Activated CD4-positive, alpha-beta T cell treated with anti-CD3 and anti-CD28 coated beads for 4 hours (primary cell): ENCODE data around the gene TRAF1.
"Not testable (repeated sequence)": the region's sequence is repeated elsewhere in the genome, so short reads cannot be mapped to it uniquely, and the experiment has no call there.

ENCODE experiments used
- DNase-seq, 2 donors: peaks; one replicate each; pipeline ENCODE4 v3.0.0-alpha.2; 2020

TRAF1 gene, protein sequence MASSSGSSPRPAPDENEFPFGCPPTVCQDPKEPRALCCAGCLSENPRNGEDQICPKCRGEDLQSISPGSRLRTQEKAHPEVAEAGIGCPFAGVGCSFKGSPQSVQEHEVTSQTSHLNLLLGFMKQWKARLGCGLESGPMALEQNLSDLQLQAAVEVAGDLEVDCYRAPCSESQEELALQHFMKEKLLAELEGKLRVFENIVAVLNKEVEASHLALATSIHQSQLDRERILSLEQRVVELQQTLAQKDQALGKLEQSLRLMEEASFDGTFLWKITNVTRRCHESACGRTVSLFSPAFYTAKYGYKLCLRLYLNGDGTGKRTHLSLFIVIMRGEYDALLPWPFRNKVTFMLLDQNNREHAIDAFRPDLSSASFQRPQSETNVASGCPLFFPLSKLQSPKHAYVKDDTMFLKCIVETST

DNA sequence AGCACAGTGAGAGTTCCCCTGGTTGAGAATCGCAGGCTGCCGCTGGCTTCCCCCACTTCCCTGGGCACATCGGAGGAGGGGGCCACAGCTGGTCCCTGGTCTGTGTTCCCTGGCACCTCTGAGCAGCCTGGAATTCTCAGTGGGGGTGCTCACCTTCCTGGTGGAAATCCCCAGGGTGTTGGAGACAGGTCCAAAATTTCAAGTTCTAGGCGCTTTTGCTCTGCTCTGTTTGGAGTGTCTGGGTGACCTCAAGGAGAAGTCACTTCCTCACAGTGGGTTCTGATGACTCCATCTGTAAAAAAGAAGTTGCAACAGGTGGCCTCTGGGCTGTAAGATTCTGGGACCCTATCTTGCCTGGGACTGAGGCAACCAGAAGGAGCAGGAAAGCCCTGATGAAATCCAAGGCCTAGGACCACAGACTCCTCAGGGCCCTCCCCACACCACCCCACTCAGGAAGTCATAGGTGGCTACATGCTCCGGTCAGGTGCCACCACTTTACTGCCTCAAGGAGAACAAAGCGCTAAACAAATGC is at the start of gene TRAF1:
TRAF1 (minus strand) TSS at position 400 of the 532 bp plus-strand sequence. CDS start 721 bp downstream, outside the sequence.
- DNase-seq = no peak

DNA sequence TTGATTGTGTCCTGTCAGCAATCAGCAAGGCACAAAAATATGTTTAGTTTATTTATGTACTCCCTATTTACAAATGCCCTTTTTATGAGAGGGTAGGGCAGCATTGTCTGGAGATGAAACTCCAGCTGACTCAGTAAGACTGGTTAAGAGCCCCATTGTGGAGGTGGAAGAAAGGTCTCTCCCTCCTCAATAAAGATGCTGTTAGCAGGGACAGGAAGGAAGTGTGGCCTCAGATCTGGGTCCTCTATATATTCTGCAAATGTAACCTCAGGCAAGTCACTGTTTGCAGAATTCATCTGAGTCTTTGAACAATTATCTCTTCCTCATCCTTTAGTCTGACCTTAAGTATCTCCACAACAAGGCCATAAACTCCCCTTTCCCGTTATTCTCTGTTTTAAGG is 48.3 kb upstream of the TRAF1 start:
- no peak for DNase-seq

DNA sequence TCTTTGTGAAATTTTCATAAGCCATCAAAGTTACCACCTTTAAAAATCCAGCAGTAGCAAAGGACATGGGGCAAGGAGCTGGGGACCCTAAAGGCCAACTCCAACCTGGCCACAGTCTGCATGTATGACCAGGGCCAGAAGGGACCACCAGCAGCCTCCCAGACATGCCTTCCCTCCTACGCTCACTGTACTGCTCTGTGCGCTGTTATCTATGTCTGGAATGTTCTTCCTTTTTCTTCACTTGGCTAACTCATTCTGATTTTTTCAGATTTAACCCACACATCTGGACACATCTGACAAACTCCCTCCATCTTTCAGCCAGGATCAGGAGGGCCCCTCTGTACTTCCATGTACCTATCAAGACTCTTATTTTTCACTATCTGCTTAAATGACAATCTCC is 47.6 kb upstream of the TRAF1 start:
- DNase-seq = no peak

DNA sequence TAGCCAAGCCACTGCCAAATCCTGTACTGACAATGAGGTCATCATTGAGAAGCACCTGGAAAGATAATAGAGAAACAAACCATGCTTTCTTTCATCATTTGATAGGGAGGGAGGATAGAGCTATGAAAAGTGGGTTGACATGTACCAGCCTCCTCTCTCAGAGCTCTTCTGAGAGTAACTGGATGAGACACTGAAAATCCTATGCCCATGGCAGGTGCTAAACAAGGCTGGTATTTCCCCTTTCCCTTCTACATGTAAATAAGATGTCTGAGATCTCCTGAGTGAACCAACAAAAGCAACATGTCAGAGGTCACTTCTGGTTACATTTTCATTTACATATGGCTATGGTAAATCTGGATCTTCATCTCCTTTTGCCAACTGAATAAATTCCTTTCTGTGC is 45.3 kb upstream of the TRAF1 start:
- no peak for DNase-seq

DNA sequence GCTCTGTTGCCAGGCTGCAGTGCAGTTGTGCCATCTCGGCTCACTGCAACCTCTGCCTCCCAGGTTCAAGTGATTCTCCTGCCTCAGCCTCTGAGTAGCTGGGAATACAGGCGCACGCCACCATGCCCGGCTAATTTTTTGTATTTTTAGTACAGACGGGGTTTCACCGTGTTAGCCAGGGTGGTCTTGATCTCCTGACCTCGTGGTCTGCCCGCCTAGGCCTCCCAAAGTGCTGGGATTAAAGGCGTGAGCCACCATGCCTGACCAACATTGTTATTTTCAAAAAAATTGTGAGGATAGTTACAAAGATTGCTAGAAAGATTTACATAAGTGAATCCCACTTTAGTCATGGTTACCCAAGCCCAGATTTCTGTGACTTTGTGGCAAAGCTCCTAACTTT is 44.9 kb upstream of the TRAF1 start:
- not testable (repeated sequence) for DNase-seq

DNA sequence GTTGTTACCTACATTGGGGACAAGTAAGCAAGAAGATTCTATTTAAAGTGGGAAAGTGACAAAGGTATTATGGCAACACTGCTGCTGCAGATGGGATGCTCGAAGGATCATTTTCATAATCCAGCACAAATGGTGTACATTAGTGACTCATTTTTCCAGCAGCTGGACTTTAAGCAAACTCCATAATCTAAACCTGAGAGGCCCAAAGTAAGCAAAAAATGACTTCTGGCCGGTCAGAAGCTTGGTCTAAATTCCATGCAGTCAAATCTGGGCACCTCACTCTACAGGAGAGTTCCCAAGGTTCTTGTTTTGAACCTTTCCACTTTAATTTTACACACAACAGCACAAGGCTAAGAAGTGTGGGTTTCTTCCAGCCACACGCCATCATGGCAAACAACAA is 43.6 kb upstream of the TRAF1 start:
- DNase-seq = no peak

DNA sequence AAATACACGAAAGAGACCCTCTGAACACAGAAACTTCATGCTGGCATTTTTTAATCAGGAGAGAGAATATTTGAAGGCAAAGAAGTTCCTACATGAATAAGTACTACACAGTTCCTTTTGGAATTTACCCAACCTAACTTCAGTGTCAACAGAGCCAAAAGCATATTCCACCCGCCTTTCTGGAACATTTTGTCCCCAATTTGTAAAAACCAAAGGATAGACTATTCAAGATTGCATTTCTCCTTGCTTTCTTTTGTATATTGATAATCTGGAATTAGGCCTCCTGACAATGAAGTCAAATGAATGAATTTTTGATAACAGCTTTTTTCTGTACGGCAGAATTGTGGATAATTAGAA is 39.4 kb upstream of the TRAF1 start:
- DNase-seq = no peak

DNA sequence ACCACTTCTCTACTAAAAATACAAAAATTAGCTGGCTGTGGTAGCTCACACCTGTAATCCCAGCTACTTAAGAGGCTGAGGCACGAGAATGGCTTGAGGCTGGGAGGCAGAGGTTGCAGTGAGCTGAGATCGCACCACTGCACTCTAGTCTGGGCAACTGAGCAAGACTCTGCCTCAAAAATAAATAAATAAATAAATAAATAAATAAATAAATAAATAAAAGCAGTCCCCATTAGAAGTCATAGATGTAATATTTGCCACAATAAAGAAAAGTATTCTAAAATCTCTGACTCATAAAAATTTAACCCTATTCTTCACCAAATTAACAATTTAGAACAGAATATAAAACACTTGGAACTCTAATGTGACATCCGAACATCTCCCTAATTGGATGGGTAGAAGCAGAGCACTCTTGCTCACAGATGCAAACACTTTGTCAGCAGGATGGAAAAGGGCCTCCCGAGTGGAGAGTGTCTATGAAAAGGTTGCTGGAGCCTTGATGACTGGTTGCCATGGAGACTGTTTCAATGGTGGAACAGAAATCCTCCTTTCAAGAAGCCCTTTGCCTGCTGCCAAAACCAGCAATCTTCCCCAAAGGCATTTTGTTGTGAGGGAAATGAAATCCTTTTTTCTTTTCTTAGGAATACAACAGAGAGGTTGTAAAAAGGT is 38.9 kb upstream of the TRAF1 start:
- no peak for DNase-seq

DNA sequence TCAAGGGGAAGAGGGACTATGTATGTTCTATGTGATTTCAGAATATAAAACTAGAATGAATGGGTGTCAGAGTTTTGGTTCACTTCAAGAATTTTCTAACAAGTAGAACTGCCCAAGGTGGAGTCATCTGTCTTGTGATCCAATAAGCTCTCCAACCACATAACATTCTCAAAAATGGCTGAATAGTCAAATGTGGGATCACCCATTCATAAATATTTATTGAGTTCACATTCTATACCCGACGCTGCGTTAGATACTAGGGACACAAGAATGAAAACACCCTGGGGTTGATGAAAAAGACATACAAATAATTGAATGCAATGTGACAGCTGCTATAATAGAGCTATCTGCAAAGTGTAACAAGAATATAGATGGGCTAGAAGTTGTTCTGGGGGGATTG is 35.3 kb upstream of the TRAF1 start:
- no peak for DNase-seq

DNA sequence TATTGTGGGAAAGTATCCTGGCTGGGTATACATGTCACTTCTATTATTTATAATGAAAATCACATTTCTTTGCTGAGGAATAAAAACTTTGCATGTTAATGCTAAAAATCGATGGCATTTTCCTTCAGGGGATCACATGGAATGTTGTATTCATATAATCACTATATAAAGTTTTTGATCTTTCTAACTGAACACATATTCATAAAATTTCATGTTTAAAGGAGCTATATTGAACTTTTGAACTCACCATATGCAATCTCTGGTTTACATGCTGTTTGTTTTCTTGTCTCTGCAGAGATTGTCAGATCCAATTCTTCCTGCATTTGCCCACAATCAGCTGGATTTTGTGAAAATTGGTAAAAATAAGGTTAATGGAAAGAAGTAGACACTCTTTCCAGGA is 33.4 kb upstream of the TRAF1 start:
- DNase-seq = no peak

DNA sequence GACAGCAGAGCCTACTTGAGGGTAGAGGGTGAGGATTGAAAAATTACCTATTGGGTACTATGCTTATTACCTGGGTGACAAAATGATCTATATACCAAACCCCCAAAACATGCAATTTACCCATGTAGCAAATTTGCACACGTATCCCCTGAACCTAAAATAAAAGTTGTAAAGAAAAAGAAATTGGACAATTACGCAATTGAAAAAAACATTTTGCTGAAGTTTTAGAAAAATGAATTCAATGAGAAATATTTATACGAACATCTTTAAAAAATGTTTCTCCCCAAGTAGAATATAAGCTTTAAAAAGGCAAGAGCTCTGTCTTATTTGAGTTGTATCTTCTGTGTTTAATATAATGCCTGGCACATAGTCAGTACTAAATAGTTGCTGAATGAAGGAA is 30.3 kb upstream of the TRAF1 start:
- DNase-seq = no peak

DNA sequence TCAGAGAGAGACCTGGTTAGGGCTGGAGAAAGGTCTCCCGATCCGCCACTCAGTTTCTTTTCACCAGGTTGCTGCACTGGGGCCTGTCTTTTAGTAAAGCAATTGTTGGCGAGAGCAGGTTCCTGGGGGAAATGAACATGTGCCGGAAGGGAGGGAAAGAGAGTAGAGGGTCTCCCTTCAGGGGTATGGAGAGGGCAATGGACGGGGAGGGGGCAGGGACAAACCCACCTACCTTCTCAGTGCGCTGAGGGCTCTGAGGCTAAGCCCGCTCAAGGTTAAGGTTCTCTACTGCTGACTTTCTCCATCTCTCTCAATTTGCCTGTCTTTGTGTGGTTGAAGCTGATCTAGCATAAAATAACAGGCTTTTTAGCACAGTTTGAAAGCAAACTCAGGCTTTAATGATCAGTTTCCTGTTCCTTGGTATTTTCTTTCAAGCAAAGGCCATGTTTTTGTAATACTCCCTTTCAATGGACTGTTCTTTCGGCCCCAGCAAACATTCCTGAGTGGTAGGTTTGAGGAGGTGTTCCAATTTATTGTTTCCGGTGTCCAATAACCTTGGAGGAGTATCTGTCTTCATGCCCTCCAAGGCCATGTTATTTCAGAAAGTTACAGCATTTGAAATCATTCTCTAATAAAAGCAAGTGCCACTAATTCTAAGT is 25.5 kb upstream of the TRAF1 start:
- no peak for DNase-seq

DNA sequence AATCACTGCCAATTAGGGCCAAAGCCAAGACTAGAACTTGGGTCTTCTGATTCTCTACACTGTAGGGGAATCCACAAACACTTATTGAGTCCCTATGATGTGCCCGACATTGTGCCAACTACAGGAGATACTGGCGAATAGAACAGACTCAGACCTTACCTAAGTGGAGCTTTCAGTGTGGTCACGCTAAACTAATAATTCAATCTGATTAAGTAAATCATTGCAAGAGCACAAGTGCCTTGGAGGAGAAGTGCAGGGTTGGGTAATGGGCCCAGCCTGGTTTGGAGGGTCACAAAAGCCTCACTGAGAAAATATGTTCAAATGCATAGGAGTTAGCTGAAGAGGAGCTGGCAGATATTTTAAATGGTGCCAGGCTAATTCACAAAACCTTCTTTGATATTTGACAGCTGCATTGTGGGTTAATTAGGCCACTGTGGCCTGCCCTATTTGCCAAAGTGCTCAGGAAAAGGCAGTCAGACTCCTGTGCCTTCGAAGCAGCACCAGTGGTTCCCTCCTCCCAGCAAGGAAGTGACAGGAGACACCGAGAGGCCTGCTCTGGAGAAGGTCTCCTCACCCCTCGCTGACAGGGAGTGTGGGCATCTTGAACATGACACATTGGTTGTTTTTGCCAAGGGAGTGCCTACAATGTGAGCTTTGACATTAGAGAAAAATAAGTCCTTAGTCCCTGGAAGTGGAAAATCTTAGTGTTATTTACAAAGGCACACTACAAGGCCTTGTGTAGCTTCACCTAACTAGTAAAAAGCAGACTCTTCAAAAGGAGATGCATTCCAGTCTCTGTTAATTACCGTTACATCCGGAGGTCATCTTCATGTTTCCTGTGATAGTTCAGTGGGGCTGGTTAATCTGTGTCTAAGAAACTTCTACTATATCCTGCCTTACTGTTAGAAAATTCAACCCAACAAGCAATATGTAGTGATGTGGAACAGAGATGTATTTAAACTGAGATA is 24.1 kb upstream of the TRAF1 start:
- no peak for DNase-seq

DNA sequence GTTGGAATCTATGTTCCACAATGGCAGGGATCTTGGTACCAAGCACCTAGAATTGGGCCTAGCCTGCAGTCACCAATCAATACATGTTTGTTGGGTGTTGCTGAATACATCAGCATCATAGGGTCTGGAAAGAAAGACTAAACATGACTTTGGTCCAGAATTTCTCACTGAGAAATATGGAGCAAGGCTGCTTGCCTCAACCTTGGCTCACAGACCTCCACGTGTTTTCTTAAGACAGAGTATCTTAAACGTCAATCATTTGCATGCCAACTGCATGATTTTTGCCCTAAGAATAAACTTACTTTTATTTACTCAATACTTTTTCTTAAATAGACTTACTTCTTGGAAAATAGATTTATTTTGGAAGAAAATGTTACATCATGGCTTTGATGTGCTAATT is 22.7 kb upstream of the TRAF1 start:
- no peak for DNase-seq

DNA sequence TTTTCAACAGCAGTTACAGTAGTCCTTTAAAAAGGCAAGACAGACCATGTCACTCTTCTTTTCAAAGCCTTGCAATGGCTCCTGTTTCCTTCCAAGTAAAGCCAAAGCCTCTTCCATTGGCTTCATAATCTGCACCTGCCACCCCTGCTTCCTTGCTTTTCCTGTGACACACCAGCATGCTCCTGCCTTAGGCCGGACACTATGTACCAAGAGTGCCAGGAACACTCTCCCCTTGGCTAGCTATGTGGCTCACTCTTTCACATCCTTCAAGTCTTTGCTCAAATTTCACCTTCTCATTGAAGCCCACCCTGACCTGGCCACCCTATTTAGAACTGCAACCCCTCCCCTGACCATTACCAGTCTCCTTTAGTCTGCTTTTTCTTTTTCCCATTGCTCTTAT is 22.2 kb upstream of the TRAF1 start:
- no peak for DNase-seq

DNA sequence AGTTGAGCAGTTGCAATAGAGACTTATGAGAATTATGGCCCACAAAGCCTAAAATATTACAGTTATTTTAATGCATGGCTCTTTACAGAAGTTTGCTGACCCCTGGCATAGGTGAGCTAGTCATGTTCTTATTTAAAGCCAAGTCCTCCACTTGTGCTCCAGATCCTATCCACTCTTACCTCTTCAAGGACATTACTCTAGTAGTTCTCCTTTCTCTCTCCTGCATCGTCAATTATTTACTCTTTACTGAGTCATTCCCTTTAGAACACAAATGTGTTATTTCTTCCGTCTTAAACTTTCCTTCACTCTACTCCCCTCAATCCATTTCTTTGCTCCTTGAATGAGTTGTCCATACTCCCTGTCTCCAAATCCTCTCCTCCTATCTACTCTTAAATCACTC is 20.6 kb upstream of the TRAF1 start:
- no peak for DNase-seq

DNA sequence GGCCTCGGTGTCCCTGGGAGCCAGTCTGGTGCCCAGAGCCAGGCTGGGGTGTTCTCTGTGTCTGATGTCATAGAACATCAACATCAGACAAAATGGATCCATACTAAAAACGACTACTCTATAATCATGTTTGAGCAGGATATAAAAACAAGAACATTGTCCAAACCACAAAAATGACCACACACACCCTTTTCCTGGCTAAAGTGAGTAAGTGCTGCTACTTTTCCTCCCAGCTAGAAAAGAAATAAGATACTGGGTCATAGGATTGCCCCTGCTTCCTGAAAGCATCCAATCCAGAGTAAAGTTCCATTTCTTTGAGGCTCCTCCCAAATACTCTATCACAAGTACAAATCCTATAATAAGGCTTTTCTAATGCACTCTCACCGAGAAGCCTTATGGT is 19.7 kb upstream of the TRAF1 start:
- DNase-seq = no peak

DNA sequence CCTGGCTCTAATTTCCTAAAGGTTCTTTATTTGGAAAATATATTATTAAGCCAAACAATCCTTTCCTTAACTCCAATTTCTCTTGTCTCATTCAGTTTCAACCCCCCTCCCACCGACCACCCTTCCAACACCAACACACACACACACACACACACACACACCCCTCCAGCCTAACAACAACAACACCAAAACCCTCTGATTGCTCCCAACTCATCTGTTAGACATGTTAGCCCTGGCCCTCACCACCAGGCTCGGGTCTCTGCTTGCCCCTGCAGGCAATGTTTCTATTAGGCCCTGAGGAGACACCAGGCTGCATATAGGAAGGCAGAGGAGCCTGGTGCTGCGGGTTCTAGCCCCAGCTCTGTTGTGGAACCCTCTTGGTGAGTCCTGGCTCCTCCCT is 18.4 kb upstream of the TRAF1 start:
- no peak for DNase-seq

DNA sequence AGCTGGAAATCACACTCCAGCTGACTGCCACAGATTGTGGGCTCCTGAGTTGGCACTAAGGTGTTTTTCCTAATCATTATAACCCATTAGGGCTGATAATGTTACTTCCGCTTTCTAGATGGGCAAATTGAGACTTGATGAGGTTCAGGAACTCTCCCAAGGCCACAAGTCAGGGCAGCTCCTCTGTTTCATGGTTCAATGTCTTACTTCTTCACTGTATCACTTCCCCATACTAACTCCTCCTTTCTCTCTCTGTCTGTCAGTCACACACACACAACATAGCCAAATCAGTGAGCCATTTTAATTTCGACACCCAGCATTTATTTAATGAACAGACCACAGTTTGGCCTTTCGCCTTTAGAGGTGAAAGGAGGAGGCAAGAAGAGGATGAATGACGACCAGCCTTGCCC is 17.8 kb upstream of the TRAF1 start:
- no peak for DNase-seq

DNA sequence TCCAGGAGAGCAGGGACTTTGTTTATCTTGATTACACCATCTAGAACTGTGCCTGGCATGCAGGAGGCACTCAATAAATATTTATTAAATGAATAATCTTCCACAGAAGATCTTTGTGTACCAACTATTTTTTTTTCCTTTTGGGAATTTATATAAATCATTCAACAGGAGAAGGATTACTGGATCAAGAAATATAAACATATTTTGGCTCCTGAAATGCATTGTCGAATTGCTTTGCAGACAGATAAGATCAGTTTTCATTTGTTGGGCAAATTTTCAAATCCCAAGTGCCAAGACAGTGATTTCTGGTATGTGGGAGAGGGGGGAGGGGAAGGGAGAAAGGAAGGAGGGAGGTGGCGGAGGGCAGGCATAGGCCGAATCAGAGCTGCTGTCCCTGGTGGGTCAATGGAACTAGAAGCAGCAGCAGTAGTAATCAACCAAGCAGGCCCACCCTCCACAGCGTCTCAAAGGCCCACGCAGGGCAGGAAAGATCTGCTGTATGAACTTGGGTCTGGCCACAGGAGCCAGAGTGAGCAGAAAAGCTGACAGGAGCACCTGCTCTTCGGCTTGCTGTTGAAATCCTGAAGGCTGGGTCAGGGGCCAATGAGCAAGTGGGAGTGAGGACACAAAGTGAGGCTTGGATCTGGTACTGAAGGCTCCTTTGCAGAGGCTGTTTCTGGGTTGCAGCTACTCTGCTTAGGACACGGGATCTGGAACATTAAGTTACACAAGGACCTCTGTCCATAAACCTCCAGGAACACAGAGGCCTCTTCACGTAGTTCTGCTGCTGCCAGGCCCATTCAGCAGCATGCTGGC is 15.8 kb upstream of the TRAF1 start:
- no peak for DNase-seq

DNA sequence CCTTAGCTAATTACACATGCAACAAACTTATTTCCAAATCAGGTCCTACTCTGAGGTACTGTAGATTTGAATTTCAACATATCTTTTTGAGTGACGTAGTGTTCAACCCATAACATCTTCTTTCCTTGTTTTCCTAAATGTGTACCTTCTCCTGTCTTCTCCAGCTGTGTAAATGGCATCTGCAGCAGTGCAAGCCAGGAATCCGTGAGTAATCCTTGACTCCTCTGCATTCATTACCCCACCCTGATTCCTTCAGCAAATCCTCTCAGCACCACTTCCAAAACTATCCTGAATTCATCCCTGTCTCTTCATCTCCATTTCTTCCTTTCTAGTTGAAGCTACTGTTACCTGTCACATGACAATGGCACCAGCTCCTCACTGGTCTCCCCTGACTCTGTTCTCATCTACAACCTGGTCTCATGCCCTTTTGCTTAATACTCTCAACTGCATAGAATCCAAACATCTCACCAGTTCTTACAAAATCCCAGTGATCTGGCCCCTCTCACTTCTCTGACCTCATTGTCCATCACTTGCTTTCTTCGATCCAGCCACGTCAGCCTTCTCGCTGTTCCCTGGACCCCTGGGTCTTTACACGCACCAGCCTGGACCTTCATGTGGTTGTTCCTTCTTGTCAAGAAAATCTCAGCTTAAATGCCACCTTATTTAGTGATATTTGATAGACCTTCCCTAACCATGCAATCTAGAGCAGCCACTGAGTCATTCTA is 14.6 kb upstream of the TRAF1 start:
- no peak for DNase-seq
